ENCODE results near the gene CYSRT1.

Gene CYSRT1

GRCh38 chr9:137191245-137191644 lies 33.7 kb upstream of the CYSRT1 start:
- DNase-seq, result no peak

DNA sequence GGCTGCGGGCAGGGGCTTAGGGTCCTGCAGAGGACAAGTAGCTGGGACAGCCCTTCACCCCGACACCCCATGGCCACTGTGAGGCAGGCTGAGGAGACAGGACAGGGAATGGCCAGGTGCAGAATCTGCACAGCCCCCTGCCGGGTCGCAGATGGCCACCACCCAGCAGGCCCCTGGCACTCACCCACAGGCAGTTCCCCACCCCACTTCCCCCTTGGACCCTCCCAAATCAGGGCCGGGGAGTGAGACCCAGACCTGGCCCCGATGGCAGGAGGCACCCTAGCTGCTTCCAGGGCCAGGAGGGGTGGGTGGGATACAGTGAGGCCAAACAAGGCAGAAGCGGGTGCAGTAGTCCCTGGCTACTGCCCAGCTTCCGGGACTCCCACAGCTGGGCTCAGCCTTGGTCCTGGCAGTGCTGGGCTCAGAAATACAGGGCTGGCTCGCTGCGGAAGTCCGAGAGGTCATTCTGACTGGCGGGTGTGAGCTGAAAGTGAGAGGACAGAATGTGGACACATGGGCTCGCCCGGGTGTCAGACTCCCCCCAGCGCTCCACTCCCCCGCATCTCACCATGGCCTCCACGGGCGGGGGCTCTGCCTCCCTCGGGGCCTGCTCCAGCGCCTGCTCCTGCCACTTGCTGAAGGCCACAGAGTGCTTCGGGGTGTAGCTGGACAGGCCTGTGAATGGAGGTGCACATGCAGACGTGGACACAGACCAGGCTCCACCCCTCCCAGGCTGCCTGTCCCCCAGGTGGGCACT lies 33.1 kb upstream of the CYSRT1 start:
- DNase-seq, result no peak

DNA sequence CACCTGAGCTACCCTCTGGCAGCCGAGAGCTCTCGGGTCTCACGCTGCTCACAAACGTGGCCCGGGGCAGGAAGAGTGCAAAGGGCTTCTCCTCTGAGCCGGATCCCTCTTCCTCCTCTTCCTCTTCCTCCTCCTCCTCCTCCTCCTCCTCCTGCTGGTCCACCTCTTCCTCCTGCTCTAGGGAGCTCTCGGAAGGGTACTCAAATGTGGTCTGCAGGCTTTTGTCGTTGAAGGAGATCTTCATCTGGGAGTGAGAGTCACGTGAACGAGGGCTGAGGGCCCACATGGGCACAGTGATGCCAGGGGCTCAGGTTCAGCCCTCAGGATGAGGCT lies 32.6 kb upstream of the CYSRT1 start:
- no peak for DNase-seq

DNA sequence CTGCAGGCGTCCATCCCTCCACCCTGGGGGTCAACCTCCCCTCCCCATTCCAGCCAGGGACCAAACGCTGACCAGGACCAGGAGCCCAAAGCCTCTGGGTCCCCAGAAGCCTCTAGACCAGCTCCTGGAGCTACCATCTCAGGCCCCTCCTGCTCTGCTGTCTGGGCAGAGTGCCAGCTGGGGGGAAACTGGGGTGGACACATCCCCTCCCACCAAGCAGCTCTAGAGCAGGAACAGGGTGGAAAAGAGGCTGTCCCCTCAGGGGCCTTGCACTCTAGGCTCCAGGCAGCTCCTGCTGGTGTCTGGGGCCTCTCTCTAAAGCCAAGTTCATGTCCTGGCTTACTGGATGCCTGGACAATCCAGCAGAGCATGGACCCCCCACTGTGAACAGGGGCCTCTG lies 32.1 kb upstream of the CYSRT1 start:
- DNase-seq, result no peak

DNA sequence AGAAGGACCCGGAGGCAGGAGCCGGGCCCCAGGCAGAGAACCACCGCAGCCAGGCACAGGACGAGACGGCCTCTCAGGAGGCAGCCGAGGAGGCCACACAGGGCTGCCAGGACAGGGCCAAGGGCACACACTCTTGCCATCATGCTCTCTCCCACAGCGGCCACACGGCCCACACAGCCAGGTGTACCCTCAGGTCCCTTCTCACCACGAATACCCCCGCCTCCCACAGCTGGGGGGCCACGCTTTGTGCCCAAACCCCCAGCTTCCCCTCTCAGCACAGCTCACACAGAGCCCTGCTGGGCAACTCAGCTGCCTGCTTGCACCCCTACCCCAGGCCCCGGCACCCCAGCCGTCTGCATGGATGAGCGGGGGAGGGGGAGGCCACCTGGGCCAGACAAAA lies 31.2 kb upstream of the CYSRT1 start:
- DNase-seq, result no peak

DNA sequence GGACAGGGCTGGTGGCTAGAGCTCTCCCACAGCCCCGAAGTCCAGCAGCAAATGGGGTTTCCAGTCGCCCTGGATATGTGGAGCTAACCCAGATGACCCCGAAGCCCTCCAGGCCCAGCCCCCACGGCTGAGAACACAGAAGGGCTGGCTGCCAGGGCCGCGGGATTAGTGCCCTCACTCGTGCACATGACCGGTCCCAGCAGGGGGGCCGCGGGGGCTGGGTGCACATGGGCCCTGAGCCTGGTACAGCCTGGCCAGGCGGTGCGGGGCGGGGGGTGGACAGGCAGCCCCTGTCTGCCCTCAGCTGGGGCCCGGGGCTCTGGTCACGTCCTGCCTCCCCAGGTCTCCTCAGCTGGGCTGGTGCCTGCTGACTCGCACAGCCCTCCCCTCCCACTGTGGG lies 30.6 kb upstream of the CYSRT1 start:
- no peak for DNase-seq

DNA sequence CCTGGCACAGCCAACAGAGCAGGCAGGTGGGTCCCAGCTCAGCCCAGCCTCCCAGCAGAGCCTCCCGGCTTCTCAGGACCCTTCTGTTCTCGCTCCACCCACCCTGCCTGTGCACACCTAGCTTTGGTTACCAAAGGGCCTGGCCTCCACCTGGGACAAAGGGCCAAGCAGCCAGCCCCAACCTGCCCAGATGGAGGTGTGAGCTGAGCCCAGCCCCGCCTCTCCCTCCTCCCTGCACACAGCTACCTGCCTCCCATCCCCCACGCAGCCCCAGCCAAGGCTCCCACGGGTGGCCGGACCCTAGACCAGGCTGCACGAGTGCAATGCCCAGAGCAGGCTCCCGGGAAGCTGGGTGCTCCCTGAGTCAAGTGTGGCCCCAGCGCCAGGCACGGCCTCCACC lies 30.1 kb upstream of the CYSRT1 start:
- DNase-seq, result no peak

DNA sequence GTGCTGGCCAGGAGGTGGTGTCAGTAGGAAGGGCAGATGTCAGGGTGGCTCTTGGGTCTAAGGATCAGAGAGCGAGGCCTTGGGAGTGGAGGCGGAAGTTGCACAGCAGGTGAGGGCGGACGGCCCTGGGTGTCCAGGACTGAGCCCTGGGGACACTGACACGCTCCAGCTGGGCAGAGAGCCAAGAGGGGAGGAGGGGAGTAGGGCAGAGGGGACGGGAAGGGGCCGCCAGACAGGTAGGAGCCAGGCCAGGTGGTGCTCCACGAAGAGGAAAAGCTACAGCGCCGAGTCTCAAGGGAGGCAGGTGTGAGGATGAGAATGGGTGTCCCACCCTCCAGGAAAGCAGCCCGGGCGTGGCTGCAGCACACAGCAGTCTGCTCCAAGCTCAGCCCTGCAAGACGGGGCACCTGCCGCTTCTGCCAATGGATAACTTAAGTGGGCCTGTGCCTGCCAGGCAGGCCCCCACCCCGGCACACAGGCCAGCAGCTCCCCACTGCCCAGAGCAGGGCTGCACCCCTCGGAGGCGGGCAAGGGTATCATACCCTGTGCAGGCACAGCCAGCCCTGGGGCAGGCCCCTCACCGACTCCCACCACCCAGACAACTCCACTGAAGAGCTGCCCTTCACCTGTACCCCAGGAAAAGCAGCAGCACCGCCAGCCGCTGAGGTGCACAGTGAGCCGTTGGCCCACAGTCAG lies 29.3 kb upstream of the CYSRT1 start:
- DNase-seq, result no peak

DNA sequence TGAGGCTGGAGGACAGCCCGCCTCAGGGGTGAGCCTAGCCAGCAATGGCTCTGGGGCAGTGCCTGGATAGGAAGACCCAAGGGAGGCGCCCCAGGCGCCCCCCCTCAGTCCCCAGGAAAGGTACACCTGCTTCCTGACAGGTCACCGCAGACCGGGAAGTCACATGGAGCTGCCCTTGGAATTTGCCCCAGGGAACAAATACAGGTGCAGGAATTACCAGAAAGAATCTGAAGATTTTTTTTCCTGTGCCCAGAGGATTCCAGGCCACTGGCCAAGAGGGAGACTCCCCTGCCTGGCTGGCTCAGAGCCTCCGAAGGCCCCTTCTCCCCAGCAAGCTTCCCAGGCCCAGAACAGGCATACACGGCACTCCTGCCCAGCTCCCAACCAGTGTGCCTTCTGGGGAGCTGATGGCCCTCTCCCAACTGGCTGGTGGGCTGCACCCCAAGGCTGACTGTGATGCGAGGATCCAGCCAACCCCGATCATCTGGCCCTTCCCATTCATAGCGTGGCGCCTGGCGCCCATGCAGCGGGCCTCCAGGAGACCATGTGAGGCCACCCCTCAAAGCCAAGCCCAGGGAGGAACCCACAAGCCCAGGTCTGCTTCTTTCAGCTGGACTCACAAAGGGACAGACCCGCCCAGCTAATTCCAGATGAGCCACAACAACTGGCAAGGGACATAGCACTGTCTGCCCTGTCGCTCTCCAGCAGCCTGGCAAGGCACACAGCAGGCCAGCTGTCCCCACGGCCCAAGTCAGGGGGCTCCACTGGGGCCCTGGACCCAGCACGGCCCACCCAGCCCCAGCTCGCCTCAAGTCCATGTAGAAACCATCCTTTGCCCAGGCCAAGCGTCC lies 26.7 kb upstream of the CYSRT1 start:
- DNase-seq, result no peak

DNA sequence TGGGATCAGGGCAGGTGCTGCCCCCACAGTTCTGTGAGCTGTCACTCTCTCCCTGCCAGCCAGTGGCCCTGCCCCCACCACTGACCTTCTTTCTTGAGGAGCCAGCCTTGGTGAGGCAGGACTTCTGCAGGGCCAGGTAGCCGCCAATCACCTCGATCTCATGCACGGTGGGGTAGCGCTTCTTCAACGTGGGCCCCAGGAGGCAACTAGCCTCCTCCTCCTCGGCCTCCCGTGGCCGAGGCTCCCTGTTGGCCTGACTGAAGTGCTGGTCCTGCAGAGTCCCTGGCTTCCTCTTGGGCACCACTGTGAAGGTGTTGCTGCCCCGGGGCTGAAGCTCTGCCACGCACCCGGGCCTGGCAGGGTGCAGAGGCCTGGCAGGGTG lies 26.1 kb upstream of the CYSRT1 start:
- DNase-seq, result no peak

DNA sequence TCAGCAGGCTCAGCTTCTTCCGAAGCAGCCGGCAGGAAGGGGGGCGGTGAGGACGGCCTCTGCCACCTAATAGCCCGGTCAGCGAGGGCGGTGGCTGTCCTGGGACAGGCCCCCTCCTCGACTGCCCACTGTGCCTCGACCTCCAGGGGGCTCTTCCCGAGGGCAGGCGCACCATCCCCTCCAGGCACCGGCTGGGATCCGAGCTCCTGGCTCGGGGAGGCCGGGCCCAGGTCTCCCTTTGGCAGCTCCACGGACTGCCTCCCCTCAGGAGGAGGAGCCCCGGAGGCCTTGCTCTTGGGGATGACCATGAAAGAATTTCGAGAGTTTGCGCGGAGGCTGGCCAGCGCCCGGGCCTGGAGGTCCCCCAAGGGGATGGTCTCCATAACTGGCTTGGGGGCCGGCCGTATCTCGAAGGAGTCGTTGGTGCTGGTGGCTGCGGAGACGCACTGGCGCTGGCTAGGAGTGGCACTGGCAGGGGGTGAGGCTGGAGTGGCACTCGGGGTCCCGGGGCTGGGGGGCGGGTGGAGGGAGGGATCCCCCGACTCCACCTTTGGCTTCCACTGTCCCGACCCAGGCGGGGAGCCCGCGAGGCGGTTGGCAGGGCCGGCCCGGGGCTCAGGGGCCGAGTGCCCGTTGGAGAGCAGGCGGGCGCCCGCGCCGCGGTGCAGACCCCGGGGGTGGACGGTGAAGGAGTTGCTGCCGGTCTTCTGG lies 25.4 kb upstream of the CYSRT1 start:
- DNase-seq, result no peak

GRCh38 chr9:137200311-137201204 lies 24.4 kb upstream of the CYSRT1 start, which contains the start of gene TPRN:
Gene TPRN (minus strand): TSS chr9:137200741. CDS start chr9:137200711, 30 bp downstream.
- DNase-seq, result peak; percentile 96 to 98 (median 97)

DNA sequence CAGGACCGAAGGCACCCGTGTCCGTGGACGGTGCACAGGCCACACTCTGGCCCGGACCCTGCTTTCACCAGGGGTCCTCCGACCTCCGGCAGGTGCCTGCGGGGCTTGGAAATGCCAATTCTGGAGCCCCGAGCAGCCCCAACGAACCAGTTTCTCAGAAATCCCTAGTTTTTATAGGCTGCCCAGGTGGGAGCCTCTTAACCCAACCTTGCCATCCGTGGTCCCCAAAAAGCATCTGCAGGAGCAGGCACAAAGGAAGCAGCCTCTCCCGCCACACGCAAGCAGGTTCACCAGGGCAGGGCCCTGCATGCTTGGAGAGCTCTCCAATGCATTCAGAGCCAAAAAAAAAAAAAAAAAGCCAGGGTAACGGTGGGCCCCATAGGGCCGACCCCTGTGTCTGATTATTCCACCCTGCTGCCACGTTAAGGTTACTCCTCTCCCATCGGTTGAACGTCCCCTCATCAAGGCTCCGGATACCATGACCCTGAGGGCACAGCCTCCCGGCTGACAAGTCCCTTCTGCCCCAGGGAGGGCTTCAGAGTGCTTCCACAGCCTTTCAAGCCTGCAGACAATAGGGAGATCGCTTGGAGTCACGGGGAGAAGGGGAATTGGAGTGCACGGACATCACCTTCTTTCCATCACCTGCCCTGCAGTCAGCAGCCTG lies 23.6 kb upstream of the CYSRT1 start:
- no peak for DNase-seq

GRCh38 chr9:137202966-137203365 lies 22.0 kb upstream of the CYSRT1 start:
- DNase-seq, result no peak

GRCh38 chr9:137204731-137205125 lies 20.2 kb upstream of the CYSRT1 start:
- DNase-seq, result no peak

GRCh38 chr9:137205126-137206069 lies 19.6 kb upstream of the CYSRT1 start, which contains the start of the genes NDOR1 and TMEM203:
Gene NDOR1 (plus strand): TSS chr9:137205700. CDS start chr9:137205778, 78 bp downstream.
Gene TMEM203 (minus strand): TSS chr9:137205648. CDS start chr9:137205414, 234 bp downstream.
- DNase-seq, result peak; percentile 84 to 93 (median 88)

GRCh38 chr9:137206602-137207001 lies 18.4 kb upstream of the CYSRT1 start:
- DNase-seq, result no peak

DNA sequence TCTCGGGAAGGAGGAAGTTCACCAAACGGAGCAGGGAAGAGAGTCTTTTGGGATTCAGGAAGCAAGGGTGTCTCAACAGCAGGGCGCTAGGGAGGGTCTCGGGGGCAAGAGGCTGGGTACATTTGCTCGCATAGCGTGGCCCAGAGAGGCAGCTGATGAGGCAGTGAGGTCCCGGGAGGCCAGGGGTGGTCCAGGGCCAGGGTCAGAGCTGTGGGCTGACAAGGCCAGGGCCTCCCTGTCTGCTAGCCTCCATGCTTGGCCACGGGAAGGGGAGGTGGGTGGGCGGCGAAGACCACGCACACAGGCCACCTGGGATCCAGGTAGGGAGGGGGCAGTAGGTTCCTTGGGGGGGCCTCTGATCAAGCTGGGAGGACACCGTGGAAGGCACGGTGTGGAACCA lies 13.4 kb upstream of the CYSRT1 start:
- no peak for DNase-seq

DNA sequence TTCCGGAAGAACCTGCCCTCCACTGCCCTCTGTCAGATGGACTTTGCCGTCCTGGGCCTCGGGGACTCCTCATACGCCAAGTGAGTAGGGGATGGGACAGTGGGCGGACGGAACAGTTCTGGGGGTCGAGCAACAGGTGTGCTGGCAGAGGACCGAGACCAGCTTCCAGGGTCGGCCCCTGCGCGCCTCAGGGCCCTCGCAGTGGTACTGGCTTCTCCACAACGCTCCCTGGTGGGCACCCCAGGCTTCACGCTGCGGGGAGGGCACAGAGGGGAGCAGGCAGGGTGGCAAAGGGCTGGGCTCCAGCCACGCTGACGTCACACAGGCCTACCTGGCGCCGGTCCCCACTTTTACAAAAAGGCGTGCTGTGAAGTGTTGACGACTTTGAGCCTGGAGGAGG lies 12.5 kb upstream of the CYSRT1 start:
- no peak for DNase-seq

Measured in T-helper 1 cell (primary cell).